Cardiac muscle cell (in vitro differentiated cells and primary cell): ENCODE data around the gene PHACTR2. TPM values are rescaled to one million over a fixed set of nuclear protein-coding genes. Genes with fewer than 3 reads are reported as not detected.

Experiments
- DNase-seq, 2 donors: peaks; one replicate each; pipeline versions ENCODE4 v3.0.0 to v3.0.0-alpha.2; 2010 to 2017; ENCODE audit warnings: low read depth in 1 of 2, low spot score in 1 of 2
- H3K27ac ChIP-seq: fragments of 200-600 bp; sonication (generic); 2 replicates; pipeline ENCODE4 v1.5.1; 2016
- H3K27me3 ChIP-seq: fragments of 200-600 bp; sonication (generic); 2 replicates; pipeline ENCODE4 v1.6.0; 2016; ENCODE audit warnings: control low read depth
- H3K36me3 ChIP-seq: fragments of 200-600 bp; sonication (generic); 2 replicates; pipeline ENCODE4 v1.5.1; 2016; ENCODE audit warnings: control low read depth
- H3K4me1 ChIP-seq: fragments of 200-600 bp; sonication (generic); 2 replicates; pipeline ENCODE4 v1.8.1; 2017; ENCODE audit warnings: low read depth, mild to moderate bottlenecking, mixed run types
- H3K4me3 ChIP-seq: fragments of 200-600 bp; sonication (generic); 2 replicates; pipeline ENCODE4 v1.5.1; 2016; ENCODE audit warnings: mild to moderate bottlenecking
- H3K9me3 ChIP-seq: fragments of 200-600 bp; sonication (generic); 2 replicates; pipeline ENCODE4 v1.5.1; 2017; ENCODE audit warnings: low read depth, mild to moderate bottlenecking, control low read depth
- polyA plus RNA-seq: library from polyadenylated mRNA; unstranded; fragments of >200 nt; fragmentation: Nextera tagmentation; extraction: Ambion mirVana; gene quantifications from 2 replicates; pipeline ENCODE4 v1.2.1, GENCODE V29; 2016
- total RNA-seq: library from RNA; depleted of rRNA; stranded (reverse); fragments of >200 nt; gene quantifications from 2 replicates; pipeline ENCODE4 v1.2.3, GENCODE V29; 2016
- TF ChIP-seq, protein P1 (sequence below): IDR thresholded peaks from 2 replicates; pipeline ENCODE4 v1.5.1; 2012; ENCODE audit warnings: low read depth, mild to moderate bottlenecking, low read length

Gene PHACTR2
- total and polyA plus RNA-seq, 2 experiments from 2014 or later: 47.3 to 52.3 TPM

DNA sequence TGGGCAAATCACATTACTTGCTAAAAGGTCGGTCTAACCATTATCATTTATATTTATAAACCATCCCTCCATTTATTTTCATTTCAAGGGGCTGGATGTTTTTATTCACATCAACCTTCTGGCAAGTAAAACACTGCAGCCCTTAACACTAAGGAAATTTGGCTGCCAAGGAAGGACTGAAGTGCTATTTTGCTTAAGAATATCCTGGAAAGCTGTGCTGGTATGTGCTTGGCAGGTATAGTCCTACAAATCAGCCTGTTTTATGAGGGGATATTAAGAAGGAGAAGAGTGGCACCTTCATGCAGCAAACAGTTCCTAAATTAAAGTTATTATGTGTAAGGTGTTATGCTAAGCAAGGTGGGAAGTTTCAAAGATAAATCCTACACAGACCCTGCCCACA, 9.8 kb downstream of the PHACTR2 start:
- Histone ChIP-seq H3K4me3 (no peak overlapping the region), H3K9me3 (no peaks in the 10 kb centered on the region), H3K27me3 (no peaks in the 10 kb centered on the region), H3K36me3 (no peaks in the 10 kb centered on the region), H3K27ac (no peak overlapping the region), H3K4me1 (no peaks in the 10 kb centered on the region)
- TF ChIP-seq, protein P1, sequence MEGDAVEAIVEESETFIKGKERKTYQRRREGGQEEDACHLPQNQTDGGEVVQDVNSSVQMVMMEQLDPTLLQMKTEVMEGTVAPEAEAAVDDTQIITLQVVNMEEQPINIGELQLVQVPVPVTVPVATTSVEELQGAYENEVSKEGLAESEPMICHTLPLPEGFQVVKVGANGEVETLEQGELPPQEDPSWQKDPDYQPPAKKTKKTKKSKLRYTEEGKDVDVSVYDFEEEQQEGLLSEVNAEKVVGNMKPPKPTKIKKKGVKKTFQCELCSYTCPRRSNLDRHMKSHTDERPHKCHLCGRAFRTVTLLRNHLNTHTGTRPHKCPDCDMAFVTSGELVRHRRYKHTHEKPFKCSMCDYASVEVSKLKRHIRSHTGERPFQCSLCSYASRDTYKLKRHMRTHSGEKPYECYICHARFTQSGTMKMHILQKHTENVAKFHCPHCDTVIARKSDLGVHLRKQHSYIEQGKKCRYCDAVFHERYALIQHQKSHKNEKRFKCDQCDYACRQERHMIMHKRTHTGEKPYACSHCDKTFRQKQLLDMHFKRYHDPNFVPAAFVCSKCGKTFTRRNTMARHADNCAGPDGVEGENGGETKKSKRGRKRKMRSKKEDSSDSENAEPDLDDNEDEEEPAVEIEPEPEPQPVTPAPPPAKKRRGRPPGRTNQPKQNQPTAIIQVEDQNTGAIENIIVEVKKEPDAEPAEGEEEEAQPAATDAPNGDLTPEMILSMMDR: no peak
- DNase-seq: no peak

DNA sequence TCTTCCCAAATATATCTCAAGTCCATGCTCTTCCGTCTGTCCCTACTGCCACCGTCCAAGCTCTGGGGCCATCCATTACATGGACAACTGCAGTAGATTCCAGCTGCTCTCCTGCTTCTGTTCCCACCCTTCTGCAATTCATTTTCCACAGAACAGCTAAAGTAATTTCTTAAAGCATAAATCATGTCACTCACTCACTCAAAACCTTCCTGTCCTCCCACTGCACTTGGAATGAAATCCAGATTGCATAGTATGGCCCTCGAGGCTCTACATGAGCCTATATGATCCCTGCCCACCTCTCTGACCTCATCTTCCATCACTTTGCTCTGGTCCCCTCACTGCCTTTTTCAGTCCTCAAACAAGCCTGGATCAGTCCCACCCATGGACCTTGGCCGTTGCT, 10.9 kb downstream of the PHACTR2 start:
- Histone ChIP-seq H3K4me3 (no peak overlapping the region), H3K27me3 (no peaks in the 10 kb centered on the region), H3K36me3 (no peaks in the 10 kb centered on the region), H3K27ac (no peak overlapping the region), H3K9me3 (no peaks in the 10 kb centered on the region), H3K4me1 (no peaks in the 10 kb centered on the region)
- no peak for DNase-seq
- TF ChIP-seq, protein P1: no peak

DNA sequence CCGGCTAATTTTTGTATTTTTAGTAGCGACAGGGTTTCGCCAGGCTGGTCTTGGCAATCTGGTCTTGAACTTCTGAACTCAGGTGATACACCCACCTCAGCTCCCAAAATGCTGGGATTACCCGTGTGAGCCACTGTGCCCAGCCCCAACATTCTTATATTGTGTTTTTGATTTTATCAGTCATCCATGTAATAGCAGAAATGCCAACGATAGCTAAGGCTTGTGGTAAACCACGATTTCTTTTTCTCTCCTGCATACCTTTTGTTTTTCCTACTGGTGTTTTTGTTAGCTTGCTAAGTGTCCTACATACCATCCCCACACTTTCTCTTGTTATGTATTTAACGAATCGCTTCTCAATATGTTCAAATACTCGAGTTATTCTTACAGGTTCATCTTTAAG, 12.1 kb downstream of the PHACTR2 start:
- DNase-seq: no peak
- Histone ChIP-seq H3K4me1 (peaks cover 5% of the 10 kb centered on the region), H3K27ac (no peak overlapping the region), H3K4me3 (no peak overlapping the region), H3K36me3 (no peaks in the 10 kb centered on the region), H3K9me3 (no peaks in the 10 kb centered on the region), H3K27me3 (no peaks in the 10 kb centered on the region)
- TF ChIP-seq, protein P1: no peak

DNA sequence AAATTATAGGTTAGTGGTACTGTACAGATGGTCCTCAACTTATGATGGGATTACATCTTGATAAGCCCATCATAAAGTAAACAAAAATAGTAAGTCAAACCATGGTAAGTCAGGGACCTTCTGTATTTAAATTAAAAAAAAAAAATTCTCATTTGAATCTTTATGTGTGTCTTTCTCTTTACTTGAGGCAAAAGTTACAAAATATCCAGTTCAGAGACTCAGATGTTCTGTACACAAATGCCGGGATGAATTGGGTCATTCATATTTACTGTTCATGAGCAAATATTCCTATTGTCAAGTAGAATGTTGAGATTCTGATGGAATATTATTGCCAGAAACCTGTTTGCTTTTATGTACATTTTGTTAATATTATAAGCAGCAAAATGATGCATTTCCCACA, 13.4 kb downstream of the PHACTR2 start:
- no peaks in the 10 kb centered on the region for H3K27me3 ChIP-seq
- H3K27ac ChIP-seq: no peak overlapping the region
- H3K9me3 ChIP-seq: no peaks in the 10 kb centered on the region
- peaks cover 5% of the 10 kb centered on the region for H3K4me1 ChIP-seq
- H3K36me3 ChIP-seq: no peaks in the 10 kb centered on the region
- TF ChIP-seq, protein P1: no peak
- no peak for DNase-seq
- H3K4me3 ChIP-seq: no peak overlapping the region

DNA sequence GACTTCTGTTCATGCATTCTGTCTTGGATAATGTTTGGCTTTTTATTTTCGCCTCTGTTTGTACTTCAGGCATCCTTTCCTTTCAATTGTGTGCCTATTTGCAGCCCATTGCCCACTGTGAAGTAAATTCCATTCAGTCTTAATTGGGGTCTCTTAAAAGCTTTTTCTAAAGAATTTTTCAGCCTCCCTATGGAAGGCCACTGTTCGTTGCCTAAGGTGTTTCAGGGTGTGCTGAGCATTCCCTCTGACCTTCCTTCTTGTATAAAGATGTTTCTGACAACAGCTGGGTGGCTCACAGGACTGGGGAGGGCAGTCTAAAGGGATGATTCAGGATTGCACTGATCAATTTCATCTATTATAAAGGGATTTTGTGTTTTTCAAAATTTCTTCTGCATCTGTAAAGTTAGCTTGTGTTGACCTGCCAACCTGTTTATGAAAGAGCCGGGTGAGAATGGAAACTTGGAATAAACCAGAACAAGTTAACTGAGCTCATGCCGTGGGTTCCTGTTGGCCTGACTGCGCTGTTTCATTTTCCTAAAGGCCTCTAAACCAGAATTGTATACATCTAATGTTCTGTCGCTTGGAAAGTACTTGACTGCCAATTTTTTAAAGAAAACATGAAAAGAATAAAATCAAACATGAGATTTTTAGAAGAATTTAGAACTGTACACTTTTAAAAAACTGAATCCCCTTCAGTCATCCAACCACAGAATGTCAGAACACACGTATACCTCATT, 14.3 kb downstream of the PHACTR2 start:
- no peak overlapping the region for H3K4me3 ChIP-seq
- no peak for DNase-seq
- peaks cover 12% of the 10 kb centered on the region for H3K4me1 ChIP-seq
- no peak overlapping the region for H3K27ac ChIP-seq
- TF ChIP-seq, protein P1: no peak
- no peaks in the 10 kb centered on the region for H3K36me3 ChIP-seq
- no peaks in the 10 kb centered on the region for H3K27me3 ChIP-seq
- no peaks in the 10 kb centered on the region for H3K9me3 ChIP-seq

DNA sequence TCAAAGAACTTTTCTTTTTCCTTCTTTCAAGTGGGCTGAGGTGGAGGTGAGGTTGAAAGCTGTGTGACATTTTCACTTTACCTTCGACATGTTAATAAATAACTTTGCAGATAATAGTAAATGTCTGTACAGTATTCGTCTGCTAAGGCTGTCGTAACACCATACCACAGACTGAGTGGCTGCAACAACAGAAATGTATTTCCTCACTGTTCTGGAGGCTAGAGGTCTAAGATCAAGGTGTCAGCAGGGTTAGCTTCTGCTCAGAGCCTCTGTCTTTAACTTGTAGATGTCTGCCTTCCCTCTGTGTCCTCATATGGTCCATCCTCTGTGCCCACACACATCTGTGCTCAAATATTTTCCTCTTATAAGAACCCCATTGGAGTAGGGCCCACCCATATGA, 14.9 kb downstream of the PHACTR2 start:
- no peak for DNase-seq
- peaks cover 12% of the 10 kb centered on the region for H3K4me1 ChIP-seq
- TF ChIP-seq, protein P1: no peak
- no peak overlapping the region for H3K27ac ChIP-seq
- no peaks in the 10 kb centered on the region for H3K36me3 ChIP-seq
- H3K27me3 ChIP-seq: no peaks in the 10 kb centered on the region
- H3K4me3 ChIP-seq: no peak overlapping the region
- no peaks in the 10 kb centered on the region for H3K9me3 ChIP-seq
